SU-DHL-6 (cell line): ENCODE data around the gene POU2F3.

Source experiments
- H2AFZ ChIP-seq: fragments of 200-600 bp; sonication (generic); 2 replicates; pipeline ENCODE4 v1.6.1; 2014; ENCODE audit warnings: low read depth, mild to moderate bottlenecking, moderate library complexity, mixed read lengths, antibody characterized with exemption, low read length; ENCODE audit not compliant: severe bottlenecking
- H3F3A ChIP-seq: fragments of 200-600 bp; shearing (Covaris generic); 2 replicates; pipeline ENCODE4 v1.6.0; 2016; ENCODE audit warnings: antibody characterized with exemption, mild to moderate bottlenecking; ENCODE audit not compliant: insufficient read depth
- H3K27ac ChIP-seq: fragments of 200-600 bp; sonication (generic); 2 replicates; pipeline ENCODE4 v1.5.1; 2016; ENCODE audit warnings: low read depth, mild to moderate bottlenecking, low read length, moderate library complexity, mixed read lengths
- H3K27me3 ChIP-seq: fragments of 200-600 bp; sonication (generic), shearing (Covaris generic); 2 replicates; pipeline ENCODE4 v1.6.0; 2014; ENCODE audit warnings: mild to moderate bottlenecking, low read length
- H3K36me3 ChIP-seq: fragments of 200-600 bp; sonication (generic); 2 replicates; pipeline ENCODE4 v1.6.1; 2014; ENCODE audit warnings: mild to moderate bottlenecking, low read length, mixed read lengths
- H3K4me2 ChIP-seq: fragments of 300-600, 200-600 bp; shearing (Covaris generic), sonication (generic); 2 replicates; pipeline ENCODE4 v1.6.0; 2014; ENCODE audit warnings: low read length, low read depth, mild to moderate bottlenecking; ENCODE audit not compliant: poor library complexity, severe bottlenecking
- H3K4me3 ChIP-seq: fragments of 200-600 bp; sonication (generic); 2 replicates; pipeline ENCODE4 v1.5.1; 2014; ENCODE audit warnings: antibody characterized with exemption, low read length, mild to moderate bottlenecking, mixed read lengths; ENCODE audit not compliant: insufficient read depth, poor library complexity, severe bottlenecking
- H3K79me2 ChIP-seq: fragments of 200-600 bp; sonication (generic); 2 replicates; pipeline ENCODE4 v1.6.1; 2014; ENCODE audit warnings: mild to moderate bottlenecking, low read length, moderate library complexity; ENCODE audit not compliant: insufficient read depth
- H3K9ac ChIP-seq: fragments of 200-600 bp; sonication (generic); 2 replicates; pipeline ENCODE4 v1.7.0; 2014; ENCODE audit warnings: mild to moderate bottlenecking, low read length
- H3K9me2 ChIP-seq: fragments of 200-600 bp; sonication (generic); replicated peaks from 2 replicates; pipeline ENCODE4 v1.6.1; 2014; ENCODE audit warnings: low read length; ENCODE audit not compliant: insufficient read depth
- H3K9me3 ChIP-seq: fragments of 200-600 bp; sonication (generic); 2 replicates; pipeline ENCODE4 v1.6.1; 2014; ENCODE audit warnings: low read length, mixed read lengths; ENCODE audit not compliant: insufficient read depth
- H4K20me1 ChIP-seq: fragments of 200-600 bp; sonication (generic); 2 replicates; pipeline ENCODE4 v1.6.1; 2014; ENCODE audit warnings: low read depth, mild to moderate bottlenecking, antibody characterized with exemption, low read length, moderate library complexity, mixed read lengths
- EZH2phosphoT487 ChIP-seq: fragments of 200-600 bp; sonication (generic), shearing (Covaris generic); conservative IDR thresholded peaks from 2 replicates; pipeline ENCODE4 v1.6.1; 2018; ENCODE audit warnings: mild to moderate bottlenecking, antibody characterized with exemption, low read length, moderate library complexity, mixed read lengths
- TF ChIP-seq, protein P1 (sequence below): fragments of 200-600 bp; sonication (generic); IDR thresholded peaks from one replicate; pipeline ENCODE4 v1.5.1; 2017; ENCODE audit warnings: antibody characterized with exemption, mild to moderate bottlenecking, low read length, moderate library complexity; ENCODE audit not compliant: insufficient read depth, poor library complexity, severe bottlenecking

The POU2F3 gene

DNA sequence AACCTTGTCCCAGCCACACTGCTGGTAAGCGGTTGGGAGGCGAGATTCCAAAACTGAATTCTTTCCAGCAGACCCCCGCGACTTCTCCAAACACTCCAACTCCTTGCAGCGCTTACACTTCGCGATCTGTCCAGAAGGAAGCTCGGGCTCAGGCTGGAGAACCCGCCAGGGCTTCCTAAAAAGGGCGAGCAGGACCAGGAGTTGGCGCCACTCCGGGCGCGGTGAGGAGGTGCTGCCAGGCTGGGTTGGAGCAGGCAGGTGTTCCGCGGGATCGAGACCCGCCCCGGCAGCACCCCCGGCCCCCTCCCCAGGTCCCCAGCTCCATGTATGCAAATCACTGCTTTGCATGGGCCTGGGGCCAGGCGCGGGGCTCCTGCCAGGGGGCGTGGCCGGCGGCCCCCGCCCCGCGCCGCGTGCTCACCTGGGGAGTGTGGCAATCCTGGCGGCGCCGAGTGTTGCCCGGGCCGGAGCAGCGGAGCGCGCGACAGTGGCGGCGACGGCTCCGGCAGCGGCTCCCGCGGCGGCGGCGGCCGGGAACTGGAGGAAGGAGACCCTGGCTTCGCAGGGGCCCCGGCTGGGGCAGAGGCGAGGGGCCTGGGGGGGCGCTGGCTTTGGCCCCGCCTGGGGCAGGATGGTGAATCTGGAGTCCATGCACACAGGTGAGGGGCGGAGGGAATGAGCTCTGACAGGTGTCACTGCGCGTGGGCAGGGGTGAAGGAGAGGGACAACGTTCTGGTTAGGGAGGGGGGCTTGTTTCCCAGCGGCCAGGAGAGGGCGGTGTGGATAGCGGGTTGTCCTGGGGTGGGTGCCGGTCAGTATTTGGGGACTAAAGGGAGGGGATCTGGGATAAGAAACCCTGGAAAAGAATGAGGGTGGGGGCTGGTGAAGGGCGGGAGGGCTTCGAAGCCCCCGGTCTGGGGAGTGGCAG, at the start of gene POU2F3:
Gene POU2F3, plus strand, starts transcription at position 428 of the 928 bp plus-strand sequence. Its CDS starts 204 bp downstream, at position 632.
- Histone ChIP-seq H3K36me3 (no peaks in the 10 kb centered on the region), H3K9me2 (no peaks in the 10 kb centered on the region), H3K9me3 (no peaks in the 10 kb centered on the region), H3K9ac (no peak within 1 kb of the TSS), H2AFZ (no peak within 1 kb of the TSS), H3K27ac (no peak within 1 kb of the TSS), H3K79me2 (no peaks in the 10 kb centered on the region), H3K27me3 (no peaks in the 10 kb centered on the region), H3K4me2 (no peak within 1 kb of the TSS), H3F3A (no peaks in the 10 kb centered on the region), H3K4me3 (no peak within 1 kb of the TSS), H4K20me1 (no peaks in the 10 kb centered on the region)
- TF ChIP-seq, protein P1, sequence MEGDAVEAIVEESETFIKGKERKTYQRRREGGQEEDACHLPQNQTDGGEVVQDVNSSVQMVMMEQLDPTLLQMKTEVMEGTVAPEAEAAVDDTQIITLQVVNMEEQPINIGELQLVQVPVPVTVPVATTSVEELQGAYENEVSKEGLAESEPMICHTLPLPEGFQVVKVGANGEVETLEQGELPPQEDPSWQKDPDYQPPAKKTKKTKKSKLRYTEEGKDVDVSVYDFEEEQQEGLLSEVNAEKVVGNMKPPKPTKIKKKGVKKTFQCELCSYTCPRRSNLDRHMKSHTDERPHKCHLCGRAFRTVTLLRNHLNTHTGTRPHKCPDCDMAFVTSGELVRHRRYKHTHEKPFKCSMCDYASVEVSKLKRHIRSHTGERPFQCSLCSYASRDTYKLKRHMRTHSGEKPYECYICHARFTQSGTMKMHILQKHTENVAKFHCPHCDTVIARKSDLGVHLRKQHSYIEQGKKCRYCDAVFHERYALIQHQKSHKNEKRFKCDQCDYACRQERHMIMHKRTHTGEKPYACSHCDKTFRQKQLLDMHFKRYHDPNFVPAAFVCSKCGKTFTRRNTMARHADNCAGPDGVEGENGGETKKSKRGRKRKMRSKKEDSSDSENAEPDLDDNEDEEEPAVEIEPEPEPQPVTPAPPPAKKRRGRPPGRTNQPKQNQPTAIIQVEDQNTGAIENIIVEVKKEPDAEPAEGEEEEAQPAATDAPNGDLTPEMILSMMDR: no peak
- TF ChIP-seq EZH2phosphoT487: no peak

DNA sequence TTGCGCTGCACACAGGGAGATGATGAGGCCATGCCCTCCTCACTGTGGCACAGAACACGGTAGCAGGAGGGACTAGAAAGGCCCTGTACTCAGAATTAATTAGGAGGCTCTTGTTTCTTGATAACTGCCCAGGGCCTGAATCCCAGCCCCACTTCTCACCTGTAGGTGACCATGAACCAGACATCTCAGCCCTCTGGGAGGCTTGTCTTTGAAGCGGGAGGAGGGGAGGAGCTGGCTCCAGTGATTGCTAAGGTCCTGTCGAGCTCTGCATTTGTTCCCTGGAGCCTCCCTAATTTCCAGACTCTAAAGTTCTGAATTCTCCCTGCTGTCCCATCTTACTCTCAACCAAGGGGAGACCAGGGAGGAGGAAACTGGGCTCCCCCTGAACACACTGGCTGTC, 48.9 kb upstream of the POU2F3 start:
- H2AFZ ChIP-seq: no peak overlapping the region
- H3K4me3 ChIP-seq: no peak overlapping the region
- no peak overlapping the region for H3K27ac ChIP-seq
- H3F3A ChIP-seq: no peaks in the 10 kb centered on the region
- TF ChIP-seq, protein P1: no peak
- TF ChIP-seq EZH2phosphoT487: no peak
- no peaks in the 10 kb centered on the region for H3K27me3 ChIP-seq
- no peaks in the 10 kb centered on the region for H3K9me2 ChIP-seq
- no peaks in the 10 kb centered on the region for H3K9me3 ChIP-seq
- no peaks in the 10 kb centered on the region for H3K79me2 ChIP-seq
- no peak overlapping the region for H3K4me2 ChIP-seq
- no peaks in the 10 kb centered on the region for H4K20me1 ChIP-seq
- no peaks in the 10 kb centered on the region for H3K36me3 ChIP-seq
- H3K9ac ChIP-seq: no peak overlapping the region

DNA sequence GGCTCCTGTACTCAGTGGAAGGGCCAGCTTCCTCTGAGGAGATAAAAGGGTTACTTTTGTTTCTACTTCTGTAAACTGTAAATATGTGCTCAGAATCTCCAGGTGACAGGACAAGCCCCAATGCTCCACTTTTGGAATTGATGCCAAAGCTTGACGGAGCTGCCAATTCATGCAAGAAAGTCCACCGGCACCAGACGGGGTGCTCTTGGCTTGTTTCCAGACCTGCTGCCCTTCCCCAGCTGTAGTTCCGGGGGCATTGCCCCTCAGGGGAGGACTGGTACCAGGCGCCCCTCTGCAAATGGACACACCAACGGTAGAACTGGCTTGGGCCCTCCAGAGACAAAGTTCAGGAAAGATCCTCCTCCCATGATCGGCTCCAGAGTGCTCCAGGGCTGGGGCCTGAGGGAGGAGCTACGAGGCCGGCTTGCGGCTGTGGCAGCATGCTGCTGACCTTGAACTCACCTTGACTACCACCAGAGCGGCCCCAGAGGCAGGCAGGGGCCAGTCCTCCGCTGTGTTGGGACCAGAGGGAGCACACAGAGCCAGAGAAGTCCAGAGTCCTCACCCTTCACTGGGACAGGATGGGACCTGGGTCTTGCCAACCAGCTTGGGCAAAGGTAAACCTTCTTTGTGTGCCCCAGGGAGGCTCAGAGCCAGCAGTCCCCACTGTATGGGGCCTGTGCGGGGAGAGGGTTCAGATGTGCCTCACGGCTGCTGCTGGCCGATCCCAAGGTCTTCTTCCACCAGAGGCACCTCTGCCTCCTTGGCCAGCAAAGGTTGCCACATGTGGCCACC, 46.9 kb upstream of the POU2F3 start:
- TF ChIP-seq EZH2phosphoT487: no peak
- TF ChIP-seq, protein P1: no peak
- Histone ChIP-seq H3K27ac (no peak overlapping the region), H3K36me3 (no peaks in the 10 kb centered on the region), H3K27me3 (no peaks in the 10 kb centered on the region), H3F3A (no peaks in the 10 kb centered on the region), H3K4me2 (no peak overlapping the region), H3K79me2 (no peaks in the 10 kb centered on the region), H3K9ac (no peak overlapping the region), H3K9me2 (no peaks in the 10 kb centered on the region), H4K20me1 (no peaks in the 10 kb centered on the region), H3K4me3 (no peak overlapping the region), H2AFZ (no peak overlapping the region), H3K9me3 (no peaks in the 10 kb centered on the region)
